ENCODE measurements around the gene APOA1.
"Not testable (repeated sequence)": the region's sequence is repeated elsewhere in the genome, so short reads cannot be mapped to it uniquely, and the experiment has no call there.

APOA1 gene

GRCh38 chr11:116857316-116857715 lies 19.9 kb upstream of the APOA1 start:
- no peak for DNase-seq

- no peak for DNase-seq
These were observed 19.0 kb upstream of the APOA1 start for GRCh38 chr11:116856423-116856822.

GRCh38 chr11:116855413-116855812 lies 18.0 kb upstream of the APOA1 start:
- DNase-seq: no peak

- DNase-seq: peak; percentile 92
These were observed 16.1 kb upstream of the APOA1 start for GRCh38 chr11:116853461-116854073.

- DNase-seq: peak; percentile 6
These were observed 15.0 kb upstream of the APOA1 start for GRCh38 chr11:116852261-116853031.

- no peak for DNase-seq
These were observed 14.2 kb upstream of the APOA1 start for GRCh38 chr11:116851626-116852025.

GRCh38 chr11:116849486-116849885 lies 12.1 kb upstream of the APOA1 start:
- DNase-seq: no peak

DNA sequence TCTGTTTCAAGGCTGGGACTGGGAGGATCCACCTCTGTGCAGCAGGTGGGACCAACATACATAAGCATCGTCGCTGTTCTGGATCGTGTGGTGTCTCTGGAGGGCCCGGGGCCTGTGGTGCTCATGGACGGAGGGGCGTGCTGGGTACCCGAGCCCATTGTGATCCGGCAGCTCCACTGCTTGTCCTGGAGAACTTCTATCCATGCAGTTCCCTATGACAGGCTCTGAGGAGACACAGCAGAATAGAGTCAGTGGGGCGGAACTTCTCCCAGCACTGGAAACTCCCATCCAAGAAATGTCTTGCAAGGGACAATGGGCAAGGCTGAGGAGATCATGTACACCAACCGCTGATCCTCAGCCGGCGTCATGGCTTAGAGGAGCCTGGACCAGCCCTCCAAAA lies 11.6 kb upstream of the APOA1 start:
- no peak for DNase-seq

DNA sequence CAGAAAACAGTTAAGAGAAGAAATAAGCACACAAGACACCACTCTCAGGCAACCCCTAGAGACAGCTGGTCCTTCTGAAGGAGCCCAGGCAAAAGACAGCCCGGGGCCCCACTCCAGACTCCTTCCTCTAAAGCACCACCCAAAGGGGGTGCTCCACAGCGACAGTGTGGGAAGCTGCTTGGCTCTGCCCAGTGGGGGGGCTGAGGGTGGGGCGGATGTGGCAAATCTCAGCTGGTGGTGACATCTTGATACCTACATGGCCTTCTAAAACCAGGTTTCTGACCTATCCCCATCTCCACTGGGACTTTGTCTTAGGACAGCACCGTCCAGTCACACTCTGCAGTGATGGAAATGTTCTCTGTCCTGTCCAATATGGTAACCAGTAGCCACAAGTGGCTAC lies 10.2 kb upstream of the APOA1 start:
- DNase-seq: no peak

DNA sequence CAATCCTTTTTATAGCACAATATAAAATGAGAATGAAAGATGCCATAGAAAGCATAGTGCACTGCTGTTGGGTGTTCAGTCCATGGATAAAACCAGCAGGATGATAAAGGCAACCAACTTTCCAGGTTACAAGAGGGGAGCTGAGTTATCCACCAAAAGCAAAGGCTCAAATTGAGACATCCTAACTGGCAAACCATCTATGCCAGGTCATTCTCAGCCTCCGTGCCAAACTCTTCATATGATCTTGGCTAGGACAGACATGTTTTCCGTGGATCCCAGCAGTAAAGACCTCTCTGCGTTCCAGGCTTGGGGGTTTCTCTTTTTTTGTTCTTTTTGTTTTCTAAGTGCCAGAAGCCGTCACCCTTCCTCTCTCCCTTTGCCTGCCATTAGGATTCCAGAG lies 7.3 kb upstream of the APOA1 start:
- DNase-seq: no peak

- DNase-seq: no peak
These were observed 6.2 kb upstream of the APOA1 start for GRCh38 chr11:116843661-116844060.

DNA sequence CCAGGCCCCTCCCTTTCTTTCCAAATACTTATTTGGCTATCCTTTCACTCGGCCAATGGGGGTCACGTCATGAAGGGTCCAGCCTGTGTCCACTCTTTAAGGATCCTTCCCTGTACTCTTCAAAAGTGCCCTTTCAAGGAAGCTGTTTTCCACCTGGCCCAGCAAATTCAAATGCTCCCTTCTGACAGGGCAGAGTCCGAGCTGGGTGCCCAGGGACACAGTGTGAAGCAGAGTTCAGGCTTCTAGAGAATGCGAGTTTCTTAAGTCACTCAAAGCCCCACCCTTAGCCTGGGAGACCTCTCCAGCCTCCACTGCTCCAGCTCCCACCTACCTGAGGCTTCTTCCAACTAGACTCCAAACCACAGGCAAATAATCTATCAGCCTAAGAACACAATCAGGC lies 5.5 kb upstream of the APOA1 start:
- no peak for DNase-seq

DNA sequence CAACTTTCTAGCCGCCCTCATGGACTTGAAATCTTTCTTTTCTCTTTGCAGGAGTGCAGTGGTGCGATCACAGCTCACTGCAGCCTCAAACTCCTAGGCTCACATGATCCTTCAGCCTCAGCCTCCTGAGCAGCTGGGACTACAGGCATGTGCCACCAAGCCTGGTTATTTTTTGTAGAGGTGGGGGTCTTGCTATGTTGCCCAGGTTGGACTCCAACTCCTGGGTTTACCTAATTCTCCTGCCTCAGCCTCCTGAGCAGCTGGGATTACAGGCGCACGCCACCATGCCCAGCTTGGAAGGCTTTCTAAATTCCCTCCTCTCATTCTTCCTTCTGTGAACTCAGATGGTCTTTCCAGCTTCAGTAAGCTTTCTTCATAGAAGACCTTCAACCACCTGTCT lies 4.7 kb upstream of the APOA1 start:
- no peak for DNase-seq

DNA sequence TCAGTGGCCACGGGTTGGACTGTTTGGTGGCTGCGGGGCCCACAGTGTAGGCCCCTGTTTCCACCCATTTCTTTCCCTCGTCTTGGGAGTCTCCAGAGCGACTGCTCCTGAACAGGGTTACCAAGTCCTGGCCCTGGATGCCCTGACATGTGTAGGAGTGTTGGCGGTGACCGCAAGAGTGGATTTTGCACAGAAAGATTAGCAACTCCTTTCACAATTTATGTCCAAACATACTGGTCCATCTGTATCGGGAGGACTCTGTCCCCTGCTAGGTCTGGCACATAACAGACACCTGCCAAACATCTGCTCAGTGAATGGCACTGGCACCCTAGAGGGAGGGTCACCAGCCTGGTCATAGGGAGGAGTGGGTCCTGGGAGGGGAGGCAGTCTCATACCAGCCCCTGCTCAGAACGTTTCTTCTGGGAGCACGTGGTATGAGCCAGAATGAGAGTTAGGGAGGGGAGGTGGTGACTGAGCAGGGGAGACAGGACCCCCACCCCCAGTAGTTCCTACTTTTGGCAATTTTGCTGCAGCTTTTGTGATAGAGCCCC lies 3.4 kb upstream of the APOA1 start:
- DNase-seq: no peak

- no peak for DNase-seq
These were observed 2.9 kb upstream of the APOA1 start for GRCh38 chr11:116840224-116840745.

DNA sequence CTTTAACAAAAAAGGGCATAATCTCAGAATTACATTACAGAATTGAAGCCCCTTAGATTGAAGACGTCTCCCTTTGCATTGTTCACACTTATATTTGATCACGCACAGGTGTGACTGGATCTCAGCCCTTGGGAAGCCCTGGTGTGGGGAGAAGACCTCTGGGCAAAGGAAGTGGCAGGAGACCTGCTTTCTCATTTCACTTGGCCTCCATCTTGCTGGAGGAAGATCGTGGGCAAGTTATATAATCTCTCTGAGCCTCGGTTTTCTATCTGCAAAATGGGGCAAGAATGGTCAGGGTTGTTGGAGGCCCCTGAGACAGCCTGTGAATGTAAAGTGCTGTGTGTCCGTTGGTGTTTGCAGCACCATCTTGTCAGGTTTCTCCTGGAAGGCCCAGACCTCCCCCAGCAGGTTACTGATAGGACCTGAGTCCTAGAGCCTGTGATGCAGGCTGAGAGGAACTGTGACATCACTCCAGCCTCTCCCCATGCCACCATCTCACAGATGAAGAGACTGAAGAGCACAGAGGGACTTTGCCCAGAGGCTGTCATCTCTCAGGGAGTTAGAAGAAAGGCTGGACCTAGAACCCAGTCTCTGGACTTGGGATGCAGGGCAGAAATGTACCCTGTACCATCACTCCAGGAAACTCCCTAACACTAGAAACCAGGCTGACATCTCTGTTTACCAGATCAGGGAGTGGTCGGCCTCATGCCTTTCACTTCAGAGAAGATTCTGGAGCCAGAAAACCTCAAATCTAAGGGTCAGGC lies 1.1 kb upstream of the APOA1 start:
- no peak for DNase-seq

GRCh38 chr11:116836632-116836991 lies 810 bp downstream of the APOA1 start:
- no peak for DNase-seq

DNA sequence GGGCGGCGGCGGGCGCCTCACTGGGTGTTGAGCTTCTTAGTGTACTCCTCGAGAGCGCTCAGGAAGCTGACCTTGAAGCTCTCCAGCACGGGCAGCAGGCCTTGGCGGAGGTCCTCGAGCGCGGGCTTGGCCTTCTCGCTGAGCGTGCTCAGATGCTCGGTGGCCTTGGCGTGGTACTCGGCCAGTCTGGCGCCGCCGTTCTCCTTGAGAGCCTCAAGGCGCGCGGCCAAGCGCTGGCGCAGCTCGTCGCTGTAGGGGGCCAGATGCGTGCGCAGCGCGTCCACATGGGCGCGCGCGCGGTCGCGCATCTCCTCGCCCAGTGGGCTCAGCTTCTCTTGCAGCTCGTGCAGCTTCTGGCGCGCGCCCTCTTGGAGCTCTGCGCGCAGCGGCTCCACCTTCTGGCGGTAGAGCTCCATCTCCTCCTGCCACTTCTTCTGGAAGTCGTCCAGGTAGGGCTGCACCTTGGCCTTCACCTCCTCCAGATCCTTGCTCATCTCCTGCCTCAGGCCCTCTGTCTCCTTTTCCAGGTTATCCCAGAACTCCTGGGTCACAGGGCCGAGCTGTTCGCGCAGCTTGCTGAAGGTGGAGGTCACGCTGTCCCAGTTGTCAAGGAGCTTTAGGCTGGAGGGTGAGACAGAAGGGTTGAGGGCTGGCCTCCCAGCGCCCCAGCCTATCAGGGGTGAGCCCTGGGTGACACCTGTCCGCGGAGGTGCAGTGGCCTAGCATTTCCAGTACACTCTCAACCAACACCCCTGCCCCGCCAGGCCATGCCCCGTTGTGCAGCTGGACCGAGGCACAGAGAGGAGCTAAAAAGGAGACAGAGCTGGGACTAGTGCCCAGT lies 1.4 kb downstream of the APOA1 start:
- DNase-seq: peak; percentile 68

DNA sequence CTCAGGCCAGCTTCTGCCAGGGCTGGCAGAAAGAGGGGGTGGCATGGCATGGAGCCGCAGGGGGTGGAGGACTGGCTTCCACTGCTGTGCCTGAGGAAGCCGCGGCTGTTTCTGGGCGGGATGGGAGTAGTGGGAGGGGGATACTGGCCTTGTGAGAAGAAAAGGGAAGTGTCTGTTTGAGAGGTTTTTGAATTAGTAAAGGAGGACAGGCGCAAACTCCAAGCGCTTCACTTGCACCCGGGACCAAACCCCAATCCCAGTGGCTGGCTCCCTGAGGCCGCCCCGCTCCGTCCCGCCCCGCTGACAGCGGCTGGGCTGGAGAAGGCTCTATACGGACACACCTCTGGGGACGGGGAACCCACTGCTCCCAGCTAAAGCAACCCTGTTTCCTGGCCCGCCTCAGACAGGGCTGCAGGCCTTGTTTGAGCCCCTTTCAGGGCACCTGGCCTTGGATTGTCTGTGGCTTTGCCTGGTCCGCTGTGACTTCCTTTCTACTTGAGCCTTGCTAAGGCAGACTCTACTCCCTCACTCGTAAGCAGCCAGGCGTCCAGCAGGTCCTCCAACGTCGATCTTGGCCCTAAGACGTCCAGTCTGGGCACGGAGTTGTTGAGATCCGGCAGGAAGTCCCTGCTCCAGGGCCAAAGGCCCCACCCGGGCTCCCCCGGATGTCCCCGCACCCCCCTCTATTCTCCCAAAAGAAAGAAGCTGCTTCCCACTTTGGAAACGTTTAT lies 2.2 kb downstream of the APOA1 start:
- DNase-seq: no peak

- not testable (repeated sequence) for DNase-seq
These were observed 2.8 kb downstream of the APOA1 start for GRCh38 chr11:116834535-116835041.

GRCh38 chr11:116833816-116834534 lies 3.4 kb downstream of the APOA1 start:
- no peak for DNase-seq
